T-helper 2 cell treated with Interferon-gamma antibody and Interleukin-4, amounts not matched to agents 5 μg/mL and 100 μg/mL, for 36 hours (primary cell): ENCODE results near the gene TFEC.
"Not testable (repeated sequence)": the region's sequence is repeated elsewhere in the genome, so short reads cannot be mapped to it uniquely, and the experiment has no call there.

Experiments used
- DNase-seq: peaks from one replicate; pipeline ENCODE4 v3.0.0; 2021; ENCODE audit warnings: low spot score
- H3K27ac Mint-ChIP-seq: one replicate; pipeline ENCODE4 v1.8.0; 2021; ENCODE audit warnings: mild to moderate bottlenecking, mixed read lengths
- H3K27me3 Mint-ChIP-seq: one replicate; pipeline ENCODE4 v1.8.0; 2021; ENCODE audit warnings: low read depth, mixed read lengths
- H3K36me3 Mint-ChIP-seq: one replicate; pipeline ENCODE4 v1.8.0; 2021; ENCODE audit warnings: low read depth, mixed read lengths
- H3K4me1 Mint-ChIP-seq: one replicate; pipeline ENCODE4 v1.8.0; 2021; ENCODE audit warnings: low read depth, mixed read lengths
- H3K4me3 Mint-ChIP-seq: one replicate; pipeline ENCODE4 v1.8.0; 2022; ENCODE audit warnings: mild to moderate bottlenecking, moderate library complexity, mixed read lengths
- H3K9me3 Mint-ChIP-seq: one replicate; pipeline ENCODE4 v1.8.0; 2021; ENCODE audit warnings: mixed read lengths

TFEC gene

GRCh38 chr7:116024826-116025809 is 5.4 kb downstream of the TFEC start:
- Mint-ChIP-seq H3K27ac (no peak overlapping the region), H3K4me3 (no peak overlapping the region), H3K9me3 (no peaks in the 10 kb centered on the region), H3K4me1 (no peaks in the 10 kb centered on the region), H3K36me3 (no peaks in the 10 kb centered on the region), H3K27me3 (peaks cover 6% of the 10 kb centered on the region)
- DNase-seq, result no peak

DNA sequence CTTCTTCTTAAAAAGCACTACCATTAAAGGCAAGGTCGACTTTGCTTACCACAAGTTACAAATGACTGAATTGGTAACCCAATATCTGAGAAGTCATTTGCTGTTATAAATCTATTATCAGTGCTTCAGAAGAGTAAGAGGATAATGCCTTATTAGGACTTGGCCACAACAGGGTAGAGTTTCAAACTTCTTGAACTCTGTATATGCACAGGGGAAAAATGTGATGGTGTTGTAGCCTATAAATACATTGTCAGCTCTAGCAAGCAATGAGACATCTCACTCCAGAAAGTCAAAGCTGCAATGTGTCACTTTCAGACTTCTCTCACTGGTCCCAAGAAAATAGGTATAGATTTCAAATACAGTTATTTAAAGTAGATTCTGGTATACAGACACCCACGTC is 9.3 kb downstream of the TFEC start:
- DNase-seq, result no peak
- no peaks in the 10 kb centered on the region for H3K36me3 Mint-ChIP-seq
- H3K4me1 Mint-ChIP-seq, result no peaks in the 10 kb centered on the region
- no peaks in the 10 kb centered on the region for H3K9me3 Mint-ChIP-seq
- no peak overlapping the region for H3K27ac Mint-ChIP-seq
- no peaks in the 10 kb centered on the region for H3K27me3 Mint-ChIP-seq
- no peak overlapping the region for H3K4me3 Mint-ChIP-seq

GRCh38 chr7:116018731-116019130 is 11.8 kb downstream of the TFEC start:
- Mint-ChIP-seq H3K27me3 (no peaks in the 10 kb centered on the region), H3K4me1 (no peaks in the 10 kb centered on the region), H3K36me3 (no peaks in the 10 kb centered on the region), H3K27ac (no peak overlapping the region), H3K4me3 (no peak overlapping the region), H3K9me3 (no peaks in the 10 kb centered on the region)
- no peak for DNase-seq

- no peak for DNase-seq
- no peaks in the 10 kb centered on the region for H3K36me3 Mint-ChIP-seq
- H3K4me1 Mint-ChIP-seq, result no peaks in the 10 kb centered on the region
- H3K27ac Mint-ChIP-seq, result no peak overlapping the region
- H3K9me3 Mint-ChIP-seq, result no peaks in the 10 kb centered on the region
- no peaks in the 10 kb centered on the region for H3K27me3 Mint-ChIP-seq
- no peak overlapping the region for H3K4me3 Mint-ChIP-seq
Observed at GRCh38 chr7:116013675-116014074, 16.9 kb downstream of the TFEC start.

DNA sequence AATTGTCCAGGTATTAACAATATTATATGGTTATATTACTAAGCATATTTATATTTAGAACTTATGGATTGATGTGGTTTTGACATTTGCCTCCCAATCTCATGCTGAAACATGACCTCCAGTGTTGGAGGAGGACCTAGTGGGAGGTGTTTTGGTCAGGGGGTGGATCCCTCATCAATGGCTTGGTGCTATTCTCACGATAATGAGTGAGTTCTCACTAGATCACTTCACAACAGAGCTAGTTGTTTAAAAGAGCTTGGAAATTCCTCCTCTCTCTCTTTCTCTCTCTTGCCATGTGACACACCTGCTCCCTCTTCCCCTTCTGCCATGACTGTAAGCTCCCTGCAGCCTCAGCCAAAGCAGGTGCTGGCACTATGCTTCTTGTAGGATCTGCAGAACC is 19.0 kb downstream of the TFEC start:
- Mint-ChIP-seq H3K36me3 (no peaks in the 10 kb centered on the region), H3K4me1 (no peaks in the 10 kb centered on the region), H3K4me3 (no peak overlapping the region), H3K9me3 (no peaks in the 10 kb centered on the region), H3K27me3 (no peaks in the 10 kb centered on the region), H3K27ac (no peak overlapping the region)
- no peak for DNase-seq

DNA sequence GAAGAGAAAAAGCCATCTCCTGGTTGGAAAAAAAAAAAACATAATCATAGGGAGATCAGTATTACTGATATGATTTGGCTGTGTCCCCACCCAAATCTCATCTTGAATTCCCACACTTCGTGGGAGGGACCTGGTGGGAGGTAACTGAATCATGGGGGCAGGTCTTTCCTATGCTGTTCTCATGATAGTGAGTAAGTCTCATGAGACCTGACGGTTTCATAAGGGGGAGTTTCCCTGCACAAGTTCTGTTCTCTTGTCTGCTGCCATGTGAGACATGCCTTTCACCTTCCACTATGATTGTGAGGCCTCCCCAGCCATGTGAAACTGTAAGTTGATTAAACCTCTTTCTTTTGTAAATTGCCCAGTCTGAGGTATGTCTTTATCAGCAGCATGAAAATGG is 25.8 kb downstream of the TFEC start:
- not testable (repeated sequence) for H3K4me1 Mint-ChIP-seq, H3K27me3 Mint-ChIP-seq, H3K36me3 Mint-ChIP-seq, H3K9me3 Mint-ChIP-seq, H3K4me3 Mint-ChIP-seq, H3K27ac Mint-ChIP-seq, DNase-seq

- Mint-ChIP-seq H3K9me3 (no peaks in the 10 kb centered on the region), H3K4me1 (no peaks in the 10 kb centered on the region), H3K27ac (no peak overlapping the region), H3K4me3 (no peak overlapping the region), H3K36me3 (no peaks in the 10 kb centered on the region), H3K27me3 (no peaks in the 10 kb centered on the region)
- no peak for DNase-seq
Observed at GRCh38 chr7:115997221-115997620, 33.3 kb downstream of the TFEC start.

DNA sequence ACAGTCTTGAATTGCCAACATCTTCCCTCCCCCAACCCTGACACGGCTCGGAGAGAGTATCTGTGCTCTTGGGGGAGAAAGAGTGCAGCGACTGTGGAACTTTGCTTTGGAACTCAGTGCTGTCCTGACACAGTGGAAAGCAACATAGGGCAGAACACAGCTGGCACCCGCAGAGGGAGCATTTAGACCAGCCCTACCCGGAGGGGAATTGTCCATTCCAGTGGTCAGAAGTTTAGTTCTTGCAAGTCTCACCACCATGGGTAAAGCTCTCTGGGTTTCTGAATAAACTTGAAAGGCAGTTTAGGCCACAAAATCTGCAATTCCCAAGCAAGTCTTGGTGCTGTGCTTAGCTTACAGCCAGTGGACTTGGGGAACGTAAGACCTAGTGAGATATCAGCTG is 34.9 kb downstream of the TFEC start:
- Mint-ChIP-seq H3K36me3 (no peaks in the 10 kb centered on the region), H3K27ac (no peak overlapping the region), H3K27me3 (no peaks in the 10 kb centered on the region), H3K9me3 (no peaks in the 10 kb centered on the region), H3K4me3 (no peak overlapping the region), H3K4me1 (no peaks in the 10 kb centered on the region)
- DNase-seq, result no peak

- Mint-ChIP-seq H3K27me3 (no peaks in the 10 kb centered on the region), H3K9me3 (no peaks in the 10 kb centered on the region), H3K4me1 (no peaks in the 10 kb centered on the region), H3K36me3 (no peaks in the 10 kb centered on the region), H3K4me3 (no peak overlapping the region), H3K27ac (no peak overlapping the region)
- DNase-seq, result no peak
Observed at GRCh38 chr7:115988401-115988800, 42.2 kb downstream of the TFEC start.

GRCh38 chr7:115987486-115987885 is 43.1 kb downstream of the TFEC start:
- no peaks in the 10 kb centered on the region for H3K27me3 Mint-ChIP-seq
- no peaks in the 10 kb centered on the region for H3K9me3 Mint-ChIP-seq
- no peak overlapping the region for H3K4me3 Mint-ChIP-seq
- no peaks in the 10 kb centered on the region for H3K36me3 Mint-ChIP-seq
- DNase-seq, result no peak
- no peaks in the 10 kb centered on the region for H3K4me1 Mint-ChIP-seq
- H3K27ac Mint-ChIP-seq, result no peak overlapping the region

GRCh38 chr7:115984105-115984504 is 46.5 kb downstream of the TFEC start:
- no peaks in the 10 kb centered on the region for H3K4me1 Mint-ChIP-seq
- H3K9me3 Mint-ChIP-seq, result no peaks in the 10 kb centered on the region
- H3K4me3 Mint-ChIP-seq, result no peak overlapping the region
- H3K27ac Mint-ChIP-seq, result no peak overlapping the region
- no peak for DNase-seq
- H3K36me3 Mint-ChIP-seq, result no peaks in the 10 kb centered on the region
- H3K27me3 Mint-ChIP-seq, result no peaks in the 10 kb centered on the region

GRCh38 chr7:115980159-115980558 is 50.4 kb downstream of the TFEC start:
- DNase-seq, result no peak
- H3K27me3 Mint-ChIP-seq, result no peaks in the 10 kb centered on the region
- no peaks in the 10 kb centered on the region for H3K4me1 Mint-ChIP-seq
- H3K4me3 Mint-ChIP-seq, result no peak overlapping the region
- no peaks in the 10 kb centered on the region for H3K36me3 Mint-ChIP-seq
- H3K9me3 Mint-ChIP-seq, result no peaks in the 10 kb centered on the region
- no peak overlapping the region for H3K27ac Mint-ChIP-seq

DNA sequence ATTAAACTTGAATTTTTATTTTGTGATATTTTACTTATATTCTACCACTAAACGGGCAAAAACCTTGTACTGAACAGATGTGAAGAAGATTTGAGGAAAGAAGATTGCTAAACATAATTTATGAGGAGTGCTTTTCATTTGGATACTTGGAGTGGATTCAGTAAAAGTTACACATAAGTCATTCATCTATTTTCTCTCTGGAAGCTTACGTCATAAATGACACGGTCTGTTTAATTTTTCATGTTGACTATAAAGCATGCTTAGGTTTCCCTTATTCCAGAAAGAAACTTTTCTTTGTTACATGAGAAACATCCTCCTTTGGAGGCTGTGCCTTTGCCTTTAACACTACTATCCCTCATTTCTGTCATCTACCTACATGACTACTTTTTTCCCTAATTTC is 53.9 kb downstream of the TFEC start:
- no peaks in the 10 kb centered on the region for H3K9me3 Mint-ChIP-seq
- H3K27me3 Mint-ChIP-seq, result no peaks in the 10 kb centered on the region
- no peaks in the 10 kb centered on the region for H3K36me3 Mint-ChIP-seq
- no peak overlapping the region for H3K4me3 Mint-ChIP-seq
- no peak for DNase-seq
- H3K4me1 Mint-ChIP-seq, result no peaks in the 10 kb centered on the region
- no peak overlapping the region for H3K27ac Mint-ChIP-seq

DNA sequence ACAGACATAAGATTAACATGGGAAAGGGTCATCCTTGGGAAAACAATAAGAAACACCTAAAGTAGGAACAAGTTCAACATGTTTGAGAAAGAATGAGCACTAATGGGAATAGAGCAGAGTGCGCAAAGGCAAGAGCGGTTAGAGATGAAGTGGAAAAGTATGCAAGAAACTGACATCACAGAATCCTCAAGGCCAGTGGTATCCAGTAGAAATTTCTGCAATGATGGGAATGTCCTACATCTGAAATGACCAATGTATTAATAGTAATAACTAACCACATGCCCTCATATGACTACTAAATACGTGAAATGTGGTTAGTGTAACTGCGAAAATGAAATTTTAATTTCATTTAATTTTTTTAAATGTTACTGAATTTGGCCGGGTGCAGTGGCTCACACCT is 54.8 kb downstream of the TFEC start:
- no peak overlapping the region for H3K27ac Mint-ChIP-seq
- H3K9me3 Mint-ChIP-seq, result no peaks in the 10 kb centered on the region
- H3K4me3 Mint-ChIP-seq, result no peak overlapping the region
- H3K4me1 Mint-ChIP-seq, result no peaks in the 10 kb centered on the region
- DNase-seq, result no peak
- H3K36me3 Mint-ChIP-seq, result no peaks in the 10 kb centered on the region
- H3K27me3 Mint-ChIP-seq, result no peaks in the 10 kb centered on the region

- DNase-seq, result no peak
- Mint-ChIP-seq H3K27me3 (no peaks in the 10 kb centered on the region), H3K4me1 (no peaks in the 10 kb centered on the region), H3K9me3 (no peaks in the 10 kb centered on the region), H3K36me3 (no peaks in the 10 kb centered on the region), H3K4me3 (no peak overlapping the region), H3K27ac (no peak overlapping the region)
Observed at GRCh38 chr7:115973406-115973805, 57.2 kb downstream of the TFEC start.
